ENCODE data around the gene TREML4. TPM values are rescaled to one million over a fixed set of nuclear protein-coding genes. Genes with fewer than 3 reads are reported as not detected.
"Not testable (repeated sequence)": the region's sequence is repeated elsewhere in the genome, so short reads cannot be mapped to it uniquely, and the experiment has no call there.

Gene TREML4, protein sequence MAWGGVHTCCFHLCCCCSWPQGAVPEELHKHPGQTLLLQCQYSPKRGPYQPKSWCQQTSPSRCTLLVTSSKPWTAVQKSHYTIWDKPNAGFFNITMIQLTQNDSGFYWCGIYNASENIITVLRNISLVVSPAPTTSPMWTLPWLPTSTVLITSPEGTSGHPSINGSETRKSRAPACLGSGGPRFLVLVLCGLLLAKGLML
- total RNA-seq: not detected in 2 replicates

GRCh38 chr6:41228096-41228495 is at the start of gene TREML4:
TREML4 (plus strand) TSS chr6:41228349; CDS start chr6:41228428, 79 bp downstream.
- H3K4me1 Mint-ChIP-seq: no peaks in the 10 kb centered on the region
- no peak within 1 kb of the TSS for H3K27ac Mint-ChIP-seq
- H3K4me3 Mint-ChIP-seq: no peak within 1 kb of the TSS
- intact Hi-C loops (cut with micrococcal nuclease): no loop called here
- no peaks in the 10 kb centered on the region for H3K9me3 Mint-ChIP-seq
- H3K36me3 Mint-ChIP-seq (ENCODE audit: low read depth): no peaks in the 10 kb centered on the region
- H3K27me3 Mint-ChIP-seq: peaks cover 31% of the 10 kb centered on the region
- no peak for DNase-seq

DNA sequence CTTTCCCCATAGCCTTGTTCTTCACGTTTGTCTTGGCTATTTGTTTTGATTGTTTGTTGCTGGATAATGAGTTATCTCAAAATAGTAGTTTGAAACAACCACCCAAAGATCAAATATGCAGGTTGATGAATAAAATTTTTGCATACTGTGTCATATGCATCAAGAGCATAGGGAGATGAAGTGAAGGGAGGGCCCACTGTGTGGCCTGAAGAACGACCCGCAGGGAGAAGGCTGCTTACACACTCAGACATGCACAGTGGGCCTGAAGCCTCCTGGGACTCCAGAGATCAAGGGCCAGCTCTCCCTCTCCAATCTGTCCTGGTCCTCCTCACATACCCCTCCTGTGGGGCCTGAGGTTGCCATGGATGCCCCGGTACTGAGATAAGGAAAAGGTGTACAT is 49.0 kb upstream of the TREML4 start:
- H3K4me1 Mint-ChIP-seq: peaks cover 10% of the 10 kb centered on the region
- no peak for DNase-seq
- no peak overlapping the region for H3K27ac Mint-ChIP-seq
- intact Hi-C loops (cut with micrococcal nuclease): no loop called here
- no peak overlapping the region for H3K4me3 Mint-ChIP-seq
- H3K36me3 Mint-ChIP-seq (ENCODE audit: low read depth): no peaks in the 10 kb centered on the region
- H3K9me3 Mint-ChIP-seq: no peaks in the 10 kb centered on the region
- H3K27me3 Mint-ChIP-seq: peaks cover 21% of the 10 kb centered on the region

- Mint-ChIP-seq H3K27ac (no peak overlapping the region), H3K4me3 (no peak overlapping the region), H3K27me3 (peaks cover 9% of the 10 kb centered on the region), H3K4me1 (peaks cover 23% of the 10 kb centered on the region), H3K9me3 (no peaks in the 10 kb centered on the region), H3K36me3 (ENCODE audit: low read depth) (no peaks in the 10 kb centered on the region)
- intact Hi-C loops (cut with micrococcal nuclease): loop anchor here (5.0 kb wide), 1 partner anchor 109 kb away; the partner anchor contains the start of genes NFYA and OARD1
- DNase-seq: no peak
These were observed 46.6 kb upstream of the TREML4 start for GRCh38 chr6:41181566-41181965.

DNA sequence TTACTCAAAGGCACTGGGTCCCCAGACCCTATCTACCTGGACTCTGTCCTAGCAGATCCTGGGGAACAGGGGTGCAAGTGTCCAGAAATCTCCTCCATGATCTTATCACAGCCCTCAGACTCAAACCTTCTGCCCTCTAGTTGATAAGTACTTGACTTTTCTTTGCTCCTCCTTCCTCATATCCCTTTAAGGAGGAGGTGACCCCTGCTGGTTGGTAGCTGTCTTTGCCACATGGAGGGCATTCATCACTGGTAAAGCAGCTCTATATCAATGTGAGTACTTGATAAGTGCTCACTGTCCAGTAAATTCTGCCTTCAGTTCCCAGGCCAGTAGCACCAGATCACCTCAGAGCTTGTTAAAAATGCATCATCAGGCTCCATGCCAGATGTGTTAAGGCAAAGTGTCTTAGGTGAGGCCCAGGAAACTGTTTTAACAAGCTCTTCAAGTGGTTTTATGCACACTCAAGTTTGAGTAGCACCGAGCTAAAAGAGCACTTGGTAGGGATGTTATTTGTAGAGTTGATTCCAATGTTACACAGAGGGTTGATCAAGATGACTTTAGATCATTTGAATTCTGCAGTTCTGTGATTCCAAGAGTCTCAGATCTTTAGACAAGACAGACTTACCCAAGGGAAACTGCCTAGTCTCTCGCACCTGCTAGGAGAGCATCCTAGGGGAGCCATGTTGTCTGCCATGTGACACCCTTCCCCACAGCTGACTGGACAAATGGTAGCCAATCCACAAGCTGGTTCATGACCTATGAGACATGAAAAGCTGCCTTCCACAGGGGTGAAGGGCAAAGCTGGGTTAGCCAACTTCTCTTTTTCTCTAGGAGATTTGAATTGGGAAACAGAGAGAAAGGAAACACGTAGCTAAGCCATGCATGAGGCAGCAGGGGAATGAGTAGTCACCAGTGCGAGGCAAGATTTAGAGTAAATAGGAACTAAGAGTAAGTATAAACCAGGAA is 45.8 kb upstream of the TREML4 start:
- no peak overlapping the region for H3K4me3 Mint-ChIP-seq
- H3K9me3 Mint-ChIP-seq: no peaks in the 10 kb centered on the region
- peaks cover 28% of the 10 kb centered on the region for H3K4me1 Mint-ChIP-seq
- peaks cover 5% of the 10 kb centered on the region for H3K27me3 Mint-ChIP-seq
- H3K27ac Mint-ChIP-seq: no peak overlapping the region
- peak; percentile 87 for DNase-seq
- H3K36me3 Mint-ChIP-seq (ENCODE audit: low read depth): no peaks in the 10 kb centered on the region
- intact Hi-C loops (cut with micrococcal nuclease): loop anchor here (2.0 to 5.0 kb wide), 2 partner anchors 90 to 110 kb away; partner anchors contain the start of genes NFYA and OARD1

DNA sequence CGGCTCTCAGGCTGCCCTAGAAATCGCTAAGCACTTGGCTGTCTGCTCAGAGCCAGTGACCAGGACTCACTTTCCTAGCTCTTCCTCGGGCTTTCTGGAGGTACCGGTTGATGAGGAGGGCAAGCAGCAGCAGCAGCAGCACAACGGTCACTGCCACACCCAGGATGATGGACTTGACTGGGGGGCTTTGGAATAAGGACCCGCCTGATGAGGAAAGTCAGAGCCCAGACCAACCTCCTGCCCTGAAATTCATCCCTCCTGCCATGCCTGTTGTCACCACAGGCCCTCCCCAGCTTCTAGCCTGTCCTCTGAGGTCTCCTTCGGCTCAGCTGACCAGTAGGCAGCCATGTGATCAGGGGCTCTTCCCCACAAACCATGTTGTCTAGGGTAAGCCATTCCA is 43.4 kb upstream of the TREML4 start:
- Mint-ChIP-seq H3K4me3 (no peak overlapping the region), H3K27me3 (peaks cover 2% of the 10 kb centered on the region), H3K9me3 (no peaks in the 10 kb centered on the region), H3K27ac (no peak overlapping the region), H3K4me1 (peaks cover 39% of the 10 kb centered on the region), H3K36me3 (ENCODE audit: low read depth) (peaks cover 4% of the 10 kb centered on the region)
- DNase-seq: no peak
- intact Hi-C loops (cut with micrococcal nuclease): loop anchor here (5.0 kb wide), 1 partner anchor 112 kb away; the partner anchor contains the start of genes NFYA and OARD1

GRCh38 chr6:41186031-41186562 is 42.1 kb upstream of the TREML4 start:
- Mint-ChIP-seq H3K4me3 (no peak overlapping the region), H3K4me1 (peaks cover 39% of the 10 kb centered on the region), H3K9me3 (no peaks in the 10 kb centered on the region), H3K27ac (no peak overlapping the region), H3K27me3 (peaks cover 2% of the 10 kb centered on the region), H3K36me3 (ENCODE audit: low read depth) (peaks cover 14% of the 10 kb centered on the region)
- DNase-seq: no peak
- intact Hi-C loops (cut with micrococcal nuclease): no loop called here

DNA sequence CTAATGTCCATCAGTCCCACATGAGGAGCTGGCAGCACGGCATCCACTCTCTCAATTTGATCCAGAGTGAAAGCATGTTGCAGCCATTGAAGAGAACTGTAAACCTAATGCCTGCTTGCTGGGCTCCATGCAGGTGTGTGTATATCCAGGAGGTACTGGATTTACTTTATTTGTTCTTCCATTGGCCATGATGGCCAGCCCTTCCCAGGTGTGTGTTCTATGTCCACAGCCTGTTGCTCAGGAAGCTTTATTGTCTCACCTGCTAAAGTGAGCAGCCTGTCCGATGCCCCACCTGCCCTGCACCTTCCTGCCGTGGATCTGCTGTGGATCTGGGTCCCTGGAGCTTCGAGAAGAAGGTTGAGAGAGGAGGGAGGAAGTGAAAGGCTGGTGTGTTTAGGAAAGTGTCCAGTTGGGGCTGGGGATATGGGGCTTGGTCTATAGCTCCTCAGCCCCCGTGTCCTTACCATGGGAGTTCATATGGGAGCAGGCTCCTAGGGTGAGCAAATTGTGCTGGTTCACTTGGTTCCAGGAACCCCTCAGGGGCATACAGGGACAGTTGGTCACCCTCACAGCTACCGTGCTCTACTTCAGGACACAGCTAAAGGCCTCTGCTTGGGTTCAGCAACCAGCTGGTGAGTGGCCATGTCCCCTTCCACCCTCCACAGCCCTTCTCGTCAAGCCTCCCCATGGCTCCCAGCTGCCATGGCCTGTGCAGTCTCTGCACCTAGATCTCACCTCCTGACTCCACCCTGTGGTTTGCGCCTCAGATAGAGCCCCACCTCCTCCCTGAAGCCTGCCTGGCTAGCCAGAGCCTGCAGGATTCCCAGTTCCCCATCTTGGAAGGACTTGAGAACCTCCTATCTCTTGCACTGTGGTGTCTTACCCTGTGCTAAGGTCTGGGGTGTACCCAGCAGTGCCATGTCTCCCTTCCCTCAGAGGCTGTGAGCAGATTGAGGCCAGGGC is 39.9 kb upstream of the TREML4 start:
- no peaks in the 10 kb centered on the region for H3K9me3 Mint-ChIP-seq
- no peak overlapping the region for H3K4me3 Mint-ChIP-seq
- peaks cover 28% of the 10 kb centered on the region for H3K4me1 Mint-ChIP-seq
- peaks cover 18% of the 10 kb centered on the region for H3K36me3 Mint-ChIP-seq (ENCODE audit: low read depth)
- peak; percentile 54 for DNase-seq
- intact Hi-C loops (cut with micrococcal nuclease): no loop called here
- no peaks in the 10 kb centered on the region for H3K27me3 Mint-ChIP-seq
- no peak overlapping the region for H3K27ac Mint-ChIP-seq

GRCh38 chr6:41189046-41189445 is 39.1 kb upstream of the TREML4 start:
- intact Hi-C loops (cut with micrococcal nuclease); H3K9me3 Mint-ChIP-seq: not testable (repeated sequence)

DNA sequence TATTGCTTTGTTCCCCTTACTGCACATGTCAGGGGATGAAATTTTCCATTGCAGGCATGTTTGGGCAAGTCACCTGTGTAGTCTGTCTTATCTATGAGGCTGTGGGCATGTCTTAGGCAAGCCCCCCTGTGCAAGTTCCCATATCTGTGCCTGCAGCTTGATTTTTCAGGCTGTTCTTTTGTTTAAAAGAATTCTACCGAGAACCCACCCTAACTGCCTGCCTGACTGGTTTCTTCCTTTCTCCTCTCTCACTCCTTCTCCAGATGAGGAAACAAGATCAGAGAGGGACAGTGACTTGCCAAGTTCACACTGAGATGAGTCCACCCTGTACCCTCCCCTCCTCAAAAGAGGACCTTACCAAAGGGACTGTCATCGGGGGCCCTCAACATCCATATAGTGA is 38.2 kb upstream of the TREML4 start:
- intact Hi-C loops (cut with micrococcal nuclease): no loop called here
- H3K4me1 Mint-ChIP-seq: peaks cover 36% of the 10 kb centered on the region
- H3K36me3 Mint-ChIP-seq (ENCODE audit: low read depth): peaks cover 31% of the 10 kb centered on the region
- no peaks in the 10 kb centered on the region for H3K9me3 Mint-ChIP-seq
- H3K27ac Mint-ChIP-seq: no peak overlapping the region
- H3K4me3 Mint-ChIP-seq: no peak overlapping the region
- peak; percentile 48 for DNase-seq
- H3K27me3 Mint-ChIP-seq: no peaks in the 10 kb centered on the region

More at GRCh38 chr6:41189046-41189445, 39.1 kb upstream of the TREML4 start:
- DNase-seq: peak; percentile 61
- Mint-ChIP-seq H3K36me3 (ENCODE audit: low read depth) (peaks cover 22% of the 10 kb centered on the region), H3K4me1 (peaks cover 31% of the 10 kb centered on the region)
- not testable (repeated sequence) for H3K4me3 Mint-ChIP-seq, H3K27ac Mint-ChIP-seq, H3K27me3 Mint-ChIP-seq

DNA sequence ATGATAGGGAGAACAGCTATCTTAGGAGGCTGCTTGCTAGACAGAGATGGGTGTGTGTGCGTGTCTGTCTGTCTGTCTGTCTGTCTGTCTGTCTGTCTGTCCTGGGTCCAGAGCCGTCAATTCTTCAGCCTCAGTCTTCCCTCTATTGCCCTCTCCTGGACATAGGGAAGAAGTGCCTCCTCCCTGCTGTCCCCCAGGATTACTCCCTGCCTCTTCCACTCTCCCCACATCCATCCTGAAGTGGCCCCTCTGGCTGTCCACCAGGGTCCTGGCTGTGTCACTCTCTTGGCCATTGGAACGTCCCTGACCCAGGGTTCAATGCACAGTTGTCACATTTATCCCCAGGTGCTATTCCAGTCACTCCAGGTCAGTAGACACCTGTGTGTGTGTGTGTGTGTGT is 37.4 kb upstream of the TREML4 start:
- Mint-ChIP-seq H3K9me3 (no peaks in the 10 kb centered on the region), H3K4me1 (peaks cover 34% of the 10 kb centered on the region), H3K27ac (no peak overlapping the region), H3K36me3 (ENCODE audit: low read depth) (peaks cover 37% of the 10 kb centered on the region), H3K27me3 (no peaks in the 10 kb centered on the region), H3K4me3 (no peak overlapping the region)
- intact Hi-C loops (cut with micrococcal nuclease): no loop called here
- peak; percentile 32 for DNase-seq

- Mint-ChIP-seq H3K9me3 (no peaks in the 10 kb centered on the region), H3K27ac (peak overlapping the region; percentile 10), H3K36me3 (ENCODE audit: low read depth) (peaks cover 40% of the 10 kb centered on the region), H3K27me3 (no peaks in the 10 kb centered on the region), H3K4me3 (no peak overlapping the region), H3K4me1 (peaks cover 29% of the 10 kb centered on the region)
- intact Hi-C loops (cut with micrococcal nuclease): no loop called here
- peak; percentile 75 for DNase-seq
These were observed 36.6 kb upstream of the TREML4 start for GRCh38 chr6:41191569-41191968.

- Mint-ChIP-seq H3K9me3 (no peaks in the 10 kb centered on the region), H3K27ac (no peak overlapping the region), H3K27me3 (no peaks in the 10 kb centered on the region), H3K4me1 (peaks cover 31% of the 10 kb centered on the region), H3K4me3 (no peak overlapping the region), H3K36me3 (ENCODE audit: low read depth) (peaks cover 50% of the 10 kb centered on the region)
- DNase-seq: no peak
- intact Hi-C loops (cut with micrococcal nuclease): no loop called here
These were observed 34.9 kb upstream of the TREML4 start for GRCh38 chr6:41193171-41193734.

- Mint-ChIP-seq H3K36me3 (ENCODE audit: low read depth) (peaks cover 51% of the 10 kb centered on the region), H3K27ac (no peak overlapping the region), H3K9me3 (no peaks in the 10 kb centered on the region), H3K4me1 (peaks cover 27% of the 10 kb centered on the region), H3K4me3 (no peak overlapping the region), H3K27me3 (no peaks in the 10 kb centered on the region)
- DNase-seq: no peak
- intact Hi-C loops (cut with micrococcal nuclease): no loop called here
These were observed 34.3 kb upstream of the TREML4 start for GRCh38 chr6:41193884-41194283.
